Measurements from ENCODE around the gene BPIFB6.

Gene BPIFB6

DNA sequence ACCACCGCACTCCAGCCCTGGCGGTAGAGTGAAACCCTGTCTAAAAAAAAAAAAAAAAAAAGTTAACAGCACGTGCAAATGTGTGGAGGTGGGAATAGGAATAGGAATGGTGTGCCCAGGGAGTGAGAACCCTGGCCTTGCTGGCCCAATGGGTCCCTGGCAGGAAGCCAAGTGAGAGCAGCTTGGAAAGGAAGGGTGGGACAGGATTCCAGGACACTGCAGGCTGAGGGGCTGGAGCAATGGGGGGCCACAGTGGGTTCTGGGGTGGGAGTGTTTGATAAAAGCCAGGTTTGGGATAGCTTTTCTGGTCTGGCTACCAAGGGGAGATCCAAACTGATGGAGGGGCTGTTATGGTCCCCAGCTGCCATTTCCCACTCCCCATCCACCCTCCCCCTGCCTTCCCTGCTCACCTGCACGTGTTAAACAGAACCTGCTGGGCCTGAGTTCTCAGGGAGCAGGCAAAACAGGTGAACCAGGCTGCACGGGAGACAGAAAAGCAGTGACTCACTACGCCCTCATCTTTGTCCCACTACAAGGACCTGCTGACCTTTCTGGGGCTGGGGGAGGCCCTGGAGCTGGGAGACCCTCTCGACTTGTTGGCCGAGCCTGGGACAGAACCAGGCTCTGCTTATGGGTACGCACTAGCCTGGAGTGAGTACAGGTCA, 30.5 kb upstream of the BPIFB6 start:
- no peak for DNase-seq (ENCODE audit: low read depth)

DNA sequence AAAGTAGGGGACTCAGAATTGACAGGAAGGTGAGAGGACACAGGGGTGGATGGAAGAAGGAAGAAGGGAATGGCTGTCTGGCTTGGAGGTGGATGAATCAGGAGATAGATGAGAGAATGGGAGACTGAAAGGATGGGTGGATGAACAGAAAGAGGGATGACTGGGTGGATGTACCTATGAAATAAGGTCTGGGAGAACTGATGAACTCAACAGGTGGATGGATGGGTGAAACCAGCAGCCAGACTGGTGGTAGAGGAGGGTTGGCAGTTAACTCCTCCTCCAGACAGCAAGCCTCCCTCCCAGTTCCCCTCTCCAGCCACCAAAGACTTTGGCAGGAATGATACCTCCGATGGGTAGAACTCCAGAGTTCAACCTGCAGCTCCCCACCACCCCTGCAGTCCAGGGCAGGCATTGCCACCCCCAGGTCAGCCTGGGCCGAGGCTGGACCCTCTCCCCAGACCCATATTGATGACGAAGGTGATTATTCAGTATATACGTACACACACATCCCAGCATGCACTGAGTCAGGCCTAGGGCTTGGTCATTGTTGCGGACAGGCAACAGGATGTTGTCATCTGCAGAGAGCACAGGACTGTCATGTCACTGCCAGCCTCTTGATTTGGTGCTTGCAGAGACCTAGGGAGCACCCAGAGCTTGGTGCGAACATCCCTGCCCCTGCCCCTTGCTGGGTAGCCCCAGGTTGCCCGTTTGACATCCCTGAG, 29.2 kb upstream of the BPIFB6 start:
- no peak for DNase-seq (ENCODE audit: low read depth)

DNA sequence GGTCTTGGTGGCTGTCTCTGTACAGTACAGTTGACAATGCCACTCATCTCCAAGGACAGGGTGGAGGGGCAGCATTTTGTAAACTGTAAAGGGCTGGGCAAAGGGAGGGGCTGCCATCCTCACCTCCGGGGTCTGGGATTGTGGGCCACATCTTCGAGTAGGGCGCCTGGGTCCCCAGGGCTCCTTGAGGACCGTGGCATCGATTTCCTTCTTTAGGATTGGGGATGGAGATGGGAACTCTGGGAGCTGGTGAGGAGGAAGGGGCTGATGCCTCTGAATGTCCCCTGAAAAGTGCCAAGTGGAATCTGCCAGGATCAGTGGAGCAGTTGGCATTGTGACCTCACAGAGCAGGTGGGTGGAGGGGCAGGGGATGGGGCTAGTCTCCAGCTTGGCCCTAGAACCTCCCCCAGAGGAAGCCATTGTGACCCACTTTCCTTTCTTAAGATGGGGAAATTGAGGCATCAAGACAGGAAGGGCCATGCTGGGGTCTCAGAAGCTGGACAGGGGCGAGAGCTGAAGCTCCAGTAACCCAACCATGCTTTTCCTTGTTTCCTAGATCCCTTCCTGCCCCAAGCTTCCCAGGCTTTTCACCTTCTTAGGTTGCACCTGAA, 27.2 kb upstream of the BPIFB6 start, which contains the start of gene SUN5:
Gene SUN5, minus strand, starts transcription at position 293 of the 611 bp plus-strand sequence. Its CDS starts 93 bp downstream, at position 200.
- no peak for DNase-seq (ENCODE audit: low read depth)

DNA sequence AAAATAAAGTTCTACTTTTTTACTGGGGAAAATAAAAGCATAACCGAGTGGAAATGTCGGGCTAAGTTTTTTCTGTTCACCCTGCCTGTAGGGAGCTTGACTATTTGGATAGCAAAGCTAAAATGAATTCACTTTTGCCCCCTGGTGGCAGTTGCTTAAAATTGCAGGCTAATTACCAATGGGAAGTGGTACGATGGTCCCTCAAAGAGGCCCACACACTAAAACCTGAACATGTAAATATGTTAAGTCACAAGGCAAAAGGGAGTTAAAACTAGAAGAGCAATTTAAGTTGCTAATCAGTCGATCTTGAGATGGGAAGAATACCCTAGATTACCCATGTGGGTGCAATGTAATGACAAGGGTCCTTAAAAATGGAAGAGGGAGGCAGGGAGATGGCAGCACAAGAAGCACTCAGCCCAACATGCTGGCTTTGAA, 26.3 kb upstream of the BPIFB6 start:
- no peak for DNase-seq (ENCODE audit: low read depth)

DNA sequence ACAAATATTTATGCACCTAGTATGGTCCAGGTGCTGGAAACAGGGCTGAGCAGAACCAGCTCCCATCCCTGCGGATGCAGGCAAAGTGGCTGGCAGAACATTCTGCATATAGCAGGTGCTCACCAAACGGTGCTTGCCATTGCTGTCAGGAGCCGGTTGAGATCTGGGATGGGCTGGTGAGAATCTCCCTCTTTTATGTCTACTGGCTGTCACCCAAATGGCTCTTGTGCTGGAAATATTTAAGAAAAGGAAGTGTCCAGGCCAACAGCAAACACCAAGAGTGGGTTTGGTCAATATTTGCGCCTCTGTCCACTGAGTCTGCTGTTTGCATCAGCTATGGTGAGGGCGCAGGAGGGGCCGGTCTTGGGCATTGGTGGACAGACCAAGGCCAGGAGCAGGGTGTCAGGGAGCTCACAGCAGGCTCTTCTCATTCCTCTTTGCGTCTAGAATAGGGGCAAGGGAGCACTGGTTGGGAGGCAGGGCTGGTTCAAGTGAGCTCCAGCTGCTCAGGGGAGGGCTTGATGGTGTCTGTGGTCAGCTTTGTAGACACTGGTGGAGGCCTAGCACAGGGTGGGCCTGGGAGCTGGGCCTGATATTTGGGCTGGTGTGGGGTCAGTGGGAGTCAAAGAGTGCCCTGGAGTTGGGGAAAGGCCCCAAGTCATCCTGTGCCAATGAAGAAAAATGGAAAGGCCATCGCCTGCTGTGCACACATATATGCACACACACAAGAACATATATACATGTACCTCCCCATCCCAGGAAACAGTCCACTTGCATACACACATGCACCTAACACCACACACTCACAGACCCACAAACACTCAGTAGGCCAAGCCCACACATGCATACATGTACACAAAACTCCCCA, 25.3 kb upstream of the BPIFB6 start:
- no peak for DNase-seq (ENCODE audit: low read depth)

DNA sequence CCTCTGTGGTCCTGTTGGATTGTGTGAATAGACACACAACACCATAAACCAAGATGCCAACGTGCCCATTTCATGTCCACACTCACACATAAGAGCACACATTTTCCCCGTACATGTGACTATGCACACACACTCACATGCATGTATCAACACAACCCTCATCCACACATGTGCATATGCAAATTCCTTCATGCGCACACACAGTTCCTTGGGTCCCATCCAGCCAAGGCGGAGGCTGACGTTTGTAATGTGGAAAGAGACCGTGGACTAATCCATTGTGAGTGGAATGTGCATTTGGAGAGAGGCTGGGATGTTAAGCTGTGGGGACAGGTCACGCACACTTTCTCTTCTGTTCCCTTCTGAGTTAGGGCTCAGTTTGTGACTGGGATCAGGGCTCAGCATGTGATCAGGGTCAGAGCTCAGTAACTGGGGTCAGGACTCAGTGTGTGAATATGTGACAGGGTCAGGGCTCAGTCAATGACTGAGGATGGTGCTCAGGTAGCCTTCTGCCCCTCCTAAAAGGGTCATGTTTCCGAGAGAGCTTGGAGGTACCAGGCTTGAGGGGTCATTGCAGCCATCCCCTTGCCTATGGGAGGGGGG, 24.6 kb upstream of the BPIFB6 start:
- no peak for DNase-seq (ENCODE audit: low read depth)

DNA sequence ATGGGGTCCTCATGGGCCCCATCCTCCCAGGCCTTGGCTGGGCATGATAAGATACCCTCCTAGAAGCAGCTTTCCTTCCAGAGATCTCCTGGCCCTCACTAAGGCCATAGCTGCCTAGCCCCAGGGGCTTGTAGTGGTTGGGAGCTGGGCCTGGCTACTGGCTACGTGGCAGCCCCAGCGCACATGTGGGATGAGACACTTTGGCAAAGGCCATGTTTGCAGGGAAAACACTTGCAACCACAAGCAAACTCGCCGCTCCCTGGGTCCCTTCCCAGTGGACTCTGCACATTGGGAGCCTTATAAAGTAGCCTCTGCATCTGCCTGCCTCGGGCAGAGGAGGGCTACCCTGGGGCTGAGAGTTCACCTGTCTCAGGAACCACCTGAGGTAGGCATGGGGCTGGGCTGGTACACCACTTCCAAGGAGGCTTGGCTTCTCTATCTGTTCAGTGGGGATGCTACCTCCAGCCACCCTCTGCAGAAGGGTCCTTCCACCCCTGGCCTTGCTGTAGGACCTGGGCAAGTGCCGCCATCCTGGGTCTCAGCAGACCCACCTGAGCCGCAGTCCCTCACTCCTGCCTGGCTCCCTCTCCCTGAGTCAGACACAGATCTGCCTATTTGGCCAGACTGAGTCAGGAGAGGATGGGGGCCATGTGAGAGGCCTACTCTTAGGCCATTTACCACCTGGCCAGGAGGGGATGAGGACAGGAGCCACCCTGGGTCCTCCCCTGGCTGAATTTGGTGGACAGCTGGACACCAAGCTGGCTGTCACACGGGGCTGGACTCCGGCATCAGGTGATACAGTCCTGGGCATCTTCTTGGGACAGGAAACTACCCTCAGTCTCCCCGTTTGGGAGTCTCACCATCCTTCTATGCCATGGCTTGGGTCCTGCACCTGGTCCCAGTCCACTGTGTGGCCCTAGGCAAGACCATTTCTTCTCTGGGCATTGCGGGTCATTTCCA, 23.8 kb upstream of the BPIFB6 start, which contains the start of gene BPIFB2:
Gene BPIFB2, plus strand, starts transcription at position 329 of the 960 bp plus-strand sequence. CDS start 871 bp downstream, outside the sequence.
- no peak for DNase-seq (ENCODE audit: low read depth)

DNA sequence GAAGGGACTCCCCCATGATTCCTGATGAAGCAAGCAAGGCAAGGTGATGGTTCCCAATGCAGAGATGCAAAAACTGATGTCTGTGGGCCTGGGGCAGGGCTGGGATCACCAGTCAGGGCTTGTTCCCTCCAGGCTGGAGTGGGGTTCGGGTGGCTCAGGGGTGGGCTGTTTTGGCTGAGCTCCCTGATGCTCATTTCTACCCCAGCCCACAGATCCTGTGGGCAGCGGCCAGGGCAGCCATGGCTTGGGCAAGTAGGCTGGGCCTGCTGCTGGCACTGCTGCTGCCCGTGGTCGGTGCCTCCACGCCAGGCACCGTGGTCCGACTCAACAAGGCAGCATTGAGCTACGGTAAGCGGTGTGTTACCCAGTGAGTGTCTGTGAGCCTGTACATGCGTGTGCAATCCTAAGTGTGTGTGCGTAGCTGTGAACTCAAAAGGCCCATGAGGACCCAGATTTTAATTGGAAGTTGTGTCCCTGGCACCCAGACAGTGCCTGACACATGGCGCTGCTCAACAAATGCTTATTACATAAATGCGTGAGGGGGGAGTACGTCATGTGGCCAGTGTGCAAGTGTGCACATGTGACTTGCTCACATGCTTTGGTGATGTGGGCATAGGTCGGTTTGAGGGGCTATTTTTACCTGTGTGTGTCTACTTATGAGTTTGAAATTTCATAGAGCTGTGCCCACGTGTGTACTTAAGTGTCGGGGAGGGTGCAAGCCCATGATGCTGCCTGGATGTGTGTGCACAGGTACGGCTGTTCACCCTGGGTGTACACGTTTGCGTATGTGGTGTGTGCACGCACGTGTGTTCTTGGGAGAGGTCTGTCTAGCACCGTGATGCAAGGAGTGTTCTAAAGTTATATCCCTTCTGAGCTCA, 22.9 kb upstream of the BPIFB6 start:
- no peak for DNase-seq (ENCODE audit: low read depth)

DNA sequence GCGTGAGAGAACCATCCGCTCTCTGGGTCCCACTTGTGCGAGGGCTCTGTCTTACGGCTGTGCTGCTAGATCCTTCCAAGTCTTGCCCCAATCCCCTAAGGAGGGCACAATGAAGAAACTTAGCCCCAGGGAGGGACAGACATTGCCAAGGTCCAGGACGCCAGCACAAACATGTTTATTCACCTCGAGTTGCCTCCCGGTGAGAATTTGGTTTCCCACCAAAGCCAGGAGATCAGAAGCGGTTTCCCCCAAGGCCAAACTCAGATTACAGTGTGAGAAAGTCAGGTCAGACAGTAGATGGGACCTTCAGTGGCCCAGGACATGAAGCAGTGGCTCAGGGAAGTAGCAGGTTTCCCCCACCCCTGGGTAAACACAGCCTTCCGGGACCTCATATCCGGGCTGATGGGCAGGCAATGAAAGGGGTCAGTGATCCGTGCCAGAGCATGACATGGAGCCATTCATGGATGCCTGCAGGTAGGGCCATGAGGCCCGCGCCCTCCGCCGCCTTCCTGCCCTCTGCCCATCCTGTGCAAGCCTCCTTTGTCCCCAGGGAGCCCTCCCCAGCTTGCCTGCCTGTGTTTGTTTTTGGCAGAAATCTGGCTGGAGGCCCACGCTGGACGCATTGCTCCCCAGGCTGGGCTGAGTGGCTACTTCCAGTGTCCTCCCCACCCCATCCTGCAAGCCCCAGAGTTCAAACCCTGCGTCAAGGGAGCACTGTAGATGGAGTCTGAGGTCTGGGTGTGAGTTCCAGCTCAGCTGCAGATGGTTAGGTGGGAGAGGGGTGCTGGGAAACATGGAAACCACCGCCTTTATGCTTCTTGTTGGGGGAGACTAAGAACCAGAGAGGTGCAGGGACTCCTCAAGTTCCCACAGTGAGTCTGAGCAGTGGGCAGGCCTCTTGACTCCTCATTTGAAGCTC, 22.0 kb upstream of the BPIFB6 start:
- no peak for DNase-seq (ENCODE audit: low read depth)

DNA sequence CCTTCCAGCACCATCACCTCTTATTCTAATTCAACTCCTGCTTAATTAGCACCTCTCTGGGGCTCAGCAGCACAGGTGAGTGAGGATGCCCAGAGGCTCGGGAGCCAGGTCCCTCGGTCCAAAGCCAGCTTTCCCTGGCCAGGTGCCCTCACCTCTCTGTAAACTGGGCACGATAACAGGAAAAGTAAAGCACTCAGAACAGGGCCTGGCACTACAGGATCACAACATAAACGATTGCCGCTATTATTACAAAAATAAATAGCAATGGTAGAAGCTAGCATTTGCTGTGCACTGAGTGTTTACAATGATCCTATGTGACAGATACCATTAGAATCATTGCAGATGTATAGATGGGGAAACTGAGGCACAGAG, 21.3 kb upstream of the BPIFB6 start:
- no peak for DNase-seq (ENCODE audit: low read depth)

DNA sequence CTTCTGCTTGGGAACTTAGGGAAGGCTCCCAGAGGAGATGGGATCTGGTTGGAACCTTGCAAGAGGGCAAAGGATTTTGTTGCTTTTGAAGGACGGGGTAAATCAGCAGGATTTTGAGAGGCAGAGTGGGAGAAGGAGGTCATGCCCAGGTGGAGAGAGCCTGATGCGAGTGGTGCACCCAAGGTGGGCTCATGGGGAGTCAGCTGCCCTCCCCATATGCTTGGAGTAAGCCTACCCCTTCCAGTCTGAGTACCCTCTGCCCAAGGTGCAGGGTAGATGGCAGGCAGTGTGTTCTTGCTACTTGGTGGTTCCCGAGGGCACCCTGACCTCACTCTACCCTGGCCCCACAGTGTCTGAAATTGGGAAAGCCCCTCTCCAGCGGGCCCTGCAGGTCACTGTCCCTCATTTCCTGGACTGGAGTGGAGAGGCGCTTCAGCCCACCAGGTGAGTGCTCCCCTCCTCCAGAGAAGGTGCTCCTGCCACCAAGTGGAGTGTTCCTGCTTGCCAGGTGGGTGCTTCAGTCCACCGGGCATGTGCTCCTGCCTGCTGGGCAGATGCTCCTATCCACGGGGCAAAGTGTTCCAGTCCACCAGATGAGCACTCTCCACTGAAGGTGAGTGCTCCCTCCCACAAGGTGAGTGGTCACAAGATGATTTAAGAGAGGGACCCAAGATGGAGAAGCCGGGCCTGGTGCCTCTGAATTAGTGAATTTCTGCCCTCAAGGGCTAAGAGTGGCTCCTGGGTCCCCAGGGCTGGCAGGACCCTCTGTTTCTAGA, 20.6 kb upstream of the BPIFB6 start:
- no peak for DNase-seq (ENCODE audit: low read depth)

DNA sequence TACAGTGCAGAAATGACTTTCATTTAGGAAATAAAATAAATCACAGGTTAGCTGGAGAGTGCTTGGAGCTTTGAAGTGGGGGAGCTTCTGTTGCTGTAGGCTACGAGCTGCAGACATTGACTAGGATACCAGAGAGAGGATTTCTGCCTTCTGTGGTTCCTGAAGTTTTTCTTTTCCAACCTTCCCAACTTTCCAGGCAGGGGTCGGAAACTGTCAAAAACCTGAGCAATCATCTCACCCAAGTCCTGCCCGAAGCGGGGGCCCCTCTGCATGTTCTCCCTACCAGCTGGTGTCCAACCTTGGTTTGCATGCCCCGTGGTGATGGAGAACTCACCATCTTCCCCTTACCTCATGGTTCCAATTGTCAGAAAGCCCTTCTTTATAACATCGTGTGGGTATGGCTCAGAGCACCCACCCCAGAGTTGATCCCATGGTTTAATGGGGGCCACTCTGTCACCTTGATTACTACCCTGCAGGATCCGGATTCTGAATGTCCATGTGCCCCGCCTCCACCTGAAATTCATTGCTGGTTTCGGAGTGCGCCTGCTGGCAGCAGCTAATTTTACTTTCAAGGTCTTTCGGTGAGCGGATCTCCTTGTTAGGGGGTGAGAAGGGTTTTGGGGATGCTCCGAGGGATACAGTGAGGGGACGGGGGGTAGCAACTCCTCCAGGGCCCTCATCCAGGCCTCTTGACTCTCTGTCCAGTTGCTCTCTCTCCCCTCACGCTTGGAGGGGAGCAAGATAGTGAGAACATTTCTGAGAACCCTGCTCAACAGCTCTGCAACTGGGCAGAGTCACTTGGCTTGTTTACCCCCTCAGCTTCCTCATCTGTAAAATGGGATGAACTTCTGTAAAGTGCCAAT, 18.9 kb upstream of the BPIFB6 start:
- no peak for DNase-seq (ENCODE audit: low read depth)

DNA sequence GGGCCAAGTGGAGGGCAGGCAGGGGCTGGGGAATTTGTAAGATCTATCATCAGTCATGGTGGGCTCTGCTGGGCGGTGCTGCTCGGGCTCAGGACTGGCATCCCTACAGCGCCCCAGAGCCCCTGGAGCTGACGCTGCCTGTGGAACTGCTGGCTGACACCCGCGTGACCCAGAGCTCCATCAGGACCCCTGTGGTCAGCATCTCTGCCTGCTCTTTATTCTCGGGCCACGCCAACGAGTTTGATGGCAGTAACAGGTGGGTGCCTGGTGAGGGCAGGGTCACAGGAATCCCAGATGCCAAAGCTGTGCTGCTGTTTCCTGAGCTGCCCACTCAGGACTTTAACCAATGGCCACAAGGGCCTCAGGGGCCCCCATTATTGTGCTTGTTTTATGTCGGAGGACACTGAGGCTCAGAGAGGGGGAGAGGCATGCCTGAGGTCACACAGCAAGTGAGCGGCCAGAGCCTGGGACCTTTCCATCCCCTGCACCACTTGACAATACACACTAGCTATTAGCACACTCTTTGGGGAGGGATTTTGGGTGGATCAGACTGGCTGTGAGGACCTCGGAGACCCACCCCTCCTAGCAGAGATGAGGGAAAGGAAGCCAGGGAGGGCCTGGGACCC, 17.6 kb upstream of the BPIFB6 start:
- DNase-seq (ENCODE audit: low read depth) = no peak

DNA sequence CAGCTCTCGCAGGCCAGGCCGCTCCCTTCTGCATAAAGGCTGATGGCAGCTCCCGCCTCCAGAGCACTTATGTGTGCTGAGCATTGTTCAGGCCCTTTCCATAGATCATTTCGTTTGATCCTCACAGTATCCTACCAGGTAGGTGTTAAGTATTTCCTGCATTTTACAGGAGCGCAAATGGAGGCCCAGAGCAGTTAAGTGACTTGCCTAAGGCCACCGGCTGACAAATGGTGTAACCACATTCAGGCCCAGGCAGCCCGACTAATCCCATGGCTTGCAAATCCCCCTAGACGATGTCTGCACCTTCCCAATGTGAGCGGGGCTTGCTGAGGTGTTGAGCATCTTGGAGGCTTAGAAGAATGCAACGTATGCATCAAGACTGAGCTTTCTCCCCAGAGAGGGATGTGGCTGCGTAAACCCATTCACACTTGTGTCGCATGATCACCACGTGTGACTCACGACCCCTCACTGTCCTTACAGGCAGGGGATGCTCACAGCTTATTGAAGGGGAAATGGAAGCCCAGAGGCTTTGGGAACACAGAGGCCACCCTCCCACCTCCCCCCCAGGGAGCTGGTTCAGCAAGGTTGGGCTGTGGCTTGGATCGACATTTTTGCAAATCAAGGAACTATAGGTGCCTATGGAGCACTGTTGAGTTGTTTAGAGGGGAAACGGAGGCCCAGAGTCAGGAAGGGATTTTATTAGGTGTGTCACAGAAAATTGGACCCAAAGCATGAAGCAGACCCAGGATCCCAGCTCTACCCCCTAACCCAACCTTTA, 16.9 kb upstream of the BPIFB6 start:
- no peak for DNase-seq (ENCODE audit: low read depth)

DNA sequence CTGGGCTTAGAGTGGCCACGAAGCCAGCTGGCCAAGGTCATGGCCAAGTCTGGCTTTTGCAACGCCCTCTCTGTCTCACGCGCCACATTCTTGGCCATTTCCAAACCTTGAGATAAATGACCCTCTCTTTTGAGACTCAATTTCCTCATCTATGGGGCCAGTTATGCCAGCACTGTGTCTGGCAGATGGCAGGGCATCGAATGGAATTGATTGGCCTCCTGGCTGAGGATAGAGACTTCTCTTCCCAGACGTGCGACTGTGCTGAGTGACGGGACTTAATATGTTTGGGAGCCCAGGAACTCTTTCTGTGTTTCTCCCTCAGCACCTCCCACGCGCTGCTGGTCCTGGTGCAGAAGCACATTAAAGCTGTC, 16.3 kb upstream of the BPIFB6 start:
- no peak for DNase-seq (ENCODE audit: low read depth)
